HEK293 (cell line): ENCODE data around the gene ADCY4.

Source experiments
- CTCF ChIA-PET: fragments of 350-600 bp; formaldehyde crosslinking; extraction: SDS; loops from one replicate; lab custom pipeline; 2021; ENCODE audit warnings: antibody characterized with exemption; lab: Yijun Ruan, JAX
- POLR2A ChIA-PET: fragments of 300-600 bp; formaldehyde crosslinking; extraction: SDS; loops from one replicate; lab custom pipeline; 2020; ENCODE audit warnings: antibody characterized with exemption, inconsistent platforms; lab: Yijun Ruan, JAX
- H3K27ac ChIP-seq: fragments of 200-500 bp; sonication (Bioruptor generic); 2 replicates; pipeline ENCODE4 v1.5.1; 2014; ENCODE audit warnings: low read depth, low read length, control low read depth, inconsistent platforms; ENCODE audit errors: extremely low read depth
- H3K36me3 ChIP-seq, 2 experiments: fragments of 200-500 bp in 1 of 2; sonication (Bioruptor generic) in 1 of 2; 1 replicate in 1 of 2; 2 replicates in 1 of 2; pipeline ENCODE4 v1.5.1; 2014 to 2017; ENCODE audit warnings: inconsistent platforms in 2 of 2, low read length in 2 of 2; ENCODE audit not compliant: control insufficient read depth in 2 of 2, insufficient read depth in 1 of 2
- H3K4me1 ChIP-seq: fragments of 200-500 bp; sonication (Bioruptor generic); 2 replicates; pipeline ENCODE4 v1.5.1; 2014; ENCODE audit warnings: mild to moderate bottlenecking, low read length, inconsistent platforms; ENCODE audit not compliant: control insufficient read depth, insufficient read depth
- H3K4me3 ChIP-seq: 2 replicates; pipeline ENCODE4 v1.5.1; 2011; ENCODE audit warnings: low read depth, mild to moderate bottlenecking, control low read depth, low read length, moderate library complexity
- H3K9me3 ChIP-seq: fragments of 200-500 bp; sonication (Bioruptor generic); 2 replicates; pipeline ENCODE4 v1.5.1; 2014; ENCODE audit warnings: low read depth, low read length, inconsistent platforms; ENCODE audit not compliant: control insufficient read depth, insufficient read depth
- GLI4 ChIP-seq: fragments of 450-650 bp; formaldehyde crosslinking; IDR thresholded peaks from 2 replicates; pipeline ENCODE4 v1.5.1; 2016; ENCODE audit warnings: missing biosample characterization, missing genetic modification characterization
- KLF10 ChIP-seq: fragments of 450-650 bp; IDR thresholded peaks from 2 replicates; pipeline ENCODE4 v1.5.1; 2018; ENCODE audit warnings: missing biosample characterization, mild to moderate bottlenecking, missing genetic modification characterization
- KLF7 ChIP-seq: fragments of 450-650 bp; formaldehyde crosslinking; IDR thresholded peaks from 2 replicates; pipeline ENCODE4 v1.5.1; 2016; ENCODE audit warnings: missing biosample characterization, missing genetic modification characterization, borderline replicate concordance
- SP7 ChIP-seq: fragments of 450-650 bp; formaldehyde crosslinking; IDR thresholded peaks from 2 replicates; pipeline ENCODE4 v1.5.1; 2016; ENCODE audit warnings: missing biosample characterization, missing genetic modification characterization
- WT1 ChIP-seq: fragments of 450-650 bp; formaldehyde crosslinking; IDR thresholded peaks from 2 replicates; pipeline ENCODE4 v1.5.1; 2016; ENCODE audit warnings: missing biosample characterization, missing genetic modification characterization
- ZBTB17 ChIP-seq: fragments of 450-650 bp; formaldehyde crosslinking; IDR thresholded peaks from 2 replicates; pipeline ENCODE4 v1.5.1; 2016; ENCODE audit warnings: missing biosample characterization, missing genetic modification characterization
- ZIC2 ChIP-seq: fragments of 450-650 bp; formaldehyde crosslinking; IDR thresholded peaks from 2 replicates; pipeline ENCODE4 v1.5.1; 2016; ENCODE audit warnings: missing biosample characterization, missing genetic modification characterization
- ZNF175 ChIP-seq: fragments of 450-650 bp; formaldehyde crosslinking; IDR thresholded peaks from 2 replicates; pipeline ENCODE4 v1.5.1; 2016; ENCODE audit warnings: missing biosample characterization, missing genetic modification characterization
- ZNF2 ChIP-seq: fragments of 450-650 bp; formaldehyde crosslinking; IDR thresholded peaks from 2 replicates; pipeline ENCODE4 v1.5.1; 2016; ENCODE audit warnings: missing biosample characterization, missing genetic modification characterization
- ZNF37A ChIP-seq: fragments of 450-650 bp; IDR thresholded peaks from 2 replicates; pipeline ENCODE4 v1.5.1; 2018; ENCODE audit warnings: missing biosample characterization, missing genetic modification characterization
- ZNF426 ChIP-seq: fragments of 450-650 bp; formaldehyde crosslinking; IDR thresholded peaks from 2 replicates; pipeline ENCODE4 v1.5.1; 2017; ENCODE audit warnings: missing biosample characterization, missing genetic modification characterization, mild to moderate bottlenecking, inconsistent platforms, moderate library complexity
- ZNF571 ChIP-seq: fragments of 450-650 bp; formaldehyde crosslinking; IDR thresholded peaks from 2 replicates; pipeline ENCODE4 v1.5.0; 2017; ENCODE audit warnings: missing biosample characterization, missing genetic modification characterization
- ZNF830 ChIP-seq: fragments of 450-650 bp; IDR thresholded peaks from 2 replicates; pipeline ENCODE4 v1.5.0; 2018; ENCODE audit warnings: missing biosample characterization, missing genetic modification characterization, low read depth, mild to moderate bottlenecking, moderate library complexity
- ZSCAN30 ChIP-seq: fragments of 450-650 bp; IDR thresholded peaks from 2 replicates; pipeline ENCODE4 v1.5.1; 2018; ENCODE audit warnings: missing biosample characterization, mild to moderate bottlenecking, missing genetic modification characterization, moderate library complexity
- TF ChIP-seq, protein P1 (sequence below): fragments of 450-650 bp; formaldehyde crosslinking; IDR thresholded peaks from 2 replicates; pipeline ENCODE4 v1.5.1; 2016; ENCODE audit warnings: missing biosample characterization, missing genetic modification characterization
- TF ChIP-seq, protein P2 (sequence below): fragments of 450-650 bp; formaldehyde crosslinking; IDR thresholded peaks from 2 replicates; pipeline ENCODE4 v1.5.1; 2016; ENCODE audit warnings: missing biosample characterization, missing genetic modification characterization
- TF ChIP-seq, protein P3 (sequence below): fragments of 450-650 bp; formaldehyde crosslinking; IDR thresholded peaks from 2 replicates; pipeline ENCODE4 v1.5.1; 2017; ENCODE audit warnings: missing biosample characterization, mild to moderate bottlenecking, missing genetic modification characterization, moderate library complexity
- TF ChIP-seq, protein P4 (sequence below): fragments of 450-650 bp; formaldehyde crosslinking; IDR thresholded peaks from 2 replicates; pipeline ENCODE4 v1.5.1; 2017; ENCODE audit warnings: missing biosample characterization, missing genetic modification characterization

ADCY4 gene

DNA sequence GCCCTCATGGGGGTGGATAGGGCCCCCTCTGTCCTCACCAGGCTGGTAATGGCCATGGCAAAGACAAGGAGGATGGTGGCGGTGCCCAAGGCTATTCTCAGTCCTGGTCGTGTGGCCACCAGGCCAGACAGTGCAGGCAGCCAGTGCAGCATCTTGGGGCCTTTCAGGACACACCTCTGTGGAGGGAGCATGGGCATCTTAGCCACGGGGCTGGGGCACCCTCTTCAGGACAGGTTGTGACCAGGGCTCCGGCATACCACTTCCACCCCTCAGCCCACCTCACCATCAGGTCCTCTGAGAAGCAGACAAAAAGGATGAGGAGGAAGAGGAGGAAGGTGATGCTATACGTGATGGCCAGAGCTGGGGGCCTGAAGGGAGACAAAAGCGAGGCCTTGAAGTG is 10.8 kb downstream of the ADCY4 start (continued):
- no peak for TF ChIP-seq ZNF175 (tag by site-specific recombination)

DNA sequence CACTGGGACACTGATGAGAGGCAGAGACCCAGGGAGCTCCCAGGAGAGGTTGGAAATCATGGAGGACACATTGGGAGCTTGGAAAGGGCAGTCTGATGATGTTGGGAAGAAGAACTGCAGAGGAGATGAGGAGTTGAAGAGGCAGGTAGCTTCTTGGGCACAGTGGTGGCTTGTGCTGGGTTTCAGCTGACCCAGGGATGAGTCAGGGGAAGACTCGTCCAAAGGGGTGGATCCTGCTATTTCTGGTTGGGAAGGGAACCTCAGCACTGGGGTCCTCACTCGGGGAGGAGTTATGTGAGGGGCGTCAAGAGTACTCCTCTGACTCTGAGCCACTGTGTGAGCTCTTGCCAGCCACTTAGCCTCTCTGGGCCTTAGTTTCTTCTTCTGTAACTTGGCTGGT is 11.5 kb downstream of the ADCY4 start:
- POLR2A ChIA-PET, result interaction anchor here (1.8 kb wide), 1 partner anchor 113 kb away, joined by 4 read pairs; no protein-coding TSS in a partner anchor
- Histone ChIP-seq H3K9me3 (no peaks in the 10 kb centered on the region), H3K27ac (no peak overlapping the region), H3K4me3 (no peak overlapping the region), H3K36me3 (no peaks in the 10 kb centered on the region), H3K4me1 (no peaks in the 10 kb centered on the region)
- TF ChIP-seq ZNF830 (tag by site-specific recombination), result no peak
- no peak for TF ChIP-seq KLF7 (tag by site-specific recombination)
- TF ChIP-seq, protein P1, sequence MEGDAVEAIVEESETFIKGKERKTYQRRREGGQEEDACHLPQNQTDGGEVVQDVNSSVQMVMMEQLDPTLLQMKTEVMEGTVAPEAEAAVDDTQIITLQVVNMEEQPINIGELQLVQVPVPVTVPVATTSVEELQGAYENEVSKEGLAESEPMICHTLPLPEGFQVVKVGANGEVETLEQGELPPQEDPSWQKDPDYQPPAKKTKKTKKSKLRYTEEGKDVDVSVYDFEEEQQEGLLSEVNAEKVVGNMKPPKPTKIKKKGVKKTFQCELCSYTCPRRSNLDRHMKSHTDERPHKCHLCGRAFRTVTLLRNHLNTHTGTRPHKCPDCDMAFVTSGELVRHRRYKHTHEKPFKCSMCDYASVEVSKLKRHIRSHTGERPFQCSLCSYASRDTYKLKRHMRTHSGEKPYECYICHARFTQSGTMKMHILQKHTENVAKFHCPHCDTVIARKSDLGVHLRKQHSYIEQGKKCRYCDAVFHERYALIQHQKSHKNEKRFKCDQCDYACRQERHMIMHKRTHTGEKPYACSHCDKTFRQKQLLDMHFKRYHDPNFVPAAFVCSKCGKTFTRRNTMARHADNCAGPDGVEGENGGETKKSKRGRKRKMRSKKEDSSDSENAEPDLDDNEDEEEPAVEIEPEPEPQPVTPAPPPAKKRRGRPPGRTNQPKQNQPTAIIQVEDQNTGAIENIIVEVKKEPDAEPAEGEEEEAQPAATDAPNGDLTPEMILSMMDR (tag by site-specific recombination), result no peak
- no peak for TF ChIP-seq ZNF2 (tag by site-specific recombination)
- no peak for TF ChIP-seq GLI4 (tag by site-specific recombination)
- TF ChIP-seq SP7 (tag by site-specific recombination), result no peak
- TF ChIP-seq ZNF37A (tag by site-specific recombination), result no peak
- no peak for TF ChIP-seq WT1 (tag by site-specific recombination)
- TF ChIP-seq, protein P2, sequence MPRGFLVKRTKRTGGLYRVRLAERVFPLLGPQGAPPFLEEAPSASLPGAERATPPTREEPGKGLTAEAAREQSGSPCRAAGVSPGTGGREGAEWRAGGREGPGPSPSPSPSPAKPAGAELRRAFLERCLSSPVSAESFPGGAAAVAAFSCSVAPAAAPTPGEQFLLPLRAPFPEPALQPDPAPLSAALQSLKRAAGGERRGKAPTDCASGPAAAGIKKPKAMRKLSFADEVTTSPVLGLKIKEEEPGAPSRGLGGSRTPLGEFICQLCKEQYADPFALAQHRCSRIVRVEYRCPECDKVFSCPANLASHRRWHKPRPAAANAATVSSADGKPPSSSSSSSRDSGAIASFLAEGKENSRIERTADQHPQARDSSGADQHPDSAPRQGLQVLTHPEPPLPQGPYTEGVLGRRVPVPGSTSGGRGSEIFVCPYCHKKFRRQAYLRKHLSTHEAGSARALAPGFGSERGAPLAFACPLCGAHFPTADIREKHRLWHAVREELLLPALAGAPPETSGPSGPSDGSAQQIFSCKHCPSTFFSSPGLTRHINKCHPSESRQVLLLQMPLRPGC, result no peak
- TF ChIP-seq, protein P3, sequence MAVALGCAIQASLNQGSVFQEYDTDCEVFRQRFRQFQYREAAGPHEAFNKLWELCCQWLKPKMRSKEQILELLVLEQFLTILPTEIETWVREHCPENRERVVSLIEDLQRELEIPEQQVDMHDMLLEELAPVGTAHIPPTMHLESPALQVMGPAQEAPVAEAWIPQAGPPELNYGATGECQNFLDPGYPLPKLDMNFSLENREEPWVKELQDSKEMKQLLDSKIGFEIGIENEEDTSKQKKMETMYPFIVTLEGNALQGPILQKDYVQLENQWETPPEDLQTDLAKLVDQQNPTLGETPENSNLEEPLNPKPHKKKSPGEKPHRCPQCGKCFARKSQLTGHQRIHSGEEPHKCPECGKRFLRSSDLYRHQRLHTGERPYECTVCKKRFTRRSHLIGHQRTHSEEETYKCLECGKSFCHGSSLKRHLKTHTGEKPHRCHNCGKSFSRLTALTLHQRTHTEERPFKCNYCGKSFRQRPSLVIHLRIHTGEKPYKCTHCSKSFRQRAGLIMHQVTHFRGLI (tag by site-specific recombination), result no peak
- no peak for TF ChIP-seq ZBTB17 (tag by site-specific recombination)
- TF ChIP-seq ZNF426, result no peak
- TF ChIP-seq, protein P4, sequence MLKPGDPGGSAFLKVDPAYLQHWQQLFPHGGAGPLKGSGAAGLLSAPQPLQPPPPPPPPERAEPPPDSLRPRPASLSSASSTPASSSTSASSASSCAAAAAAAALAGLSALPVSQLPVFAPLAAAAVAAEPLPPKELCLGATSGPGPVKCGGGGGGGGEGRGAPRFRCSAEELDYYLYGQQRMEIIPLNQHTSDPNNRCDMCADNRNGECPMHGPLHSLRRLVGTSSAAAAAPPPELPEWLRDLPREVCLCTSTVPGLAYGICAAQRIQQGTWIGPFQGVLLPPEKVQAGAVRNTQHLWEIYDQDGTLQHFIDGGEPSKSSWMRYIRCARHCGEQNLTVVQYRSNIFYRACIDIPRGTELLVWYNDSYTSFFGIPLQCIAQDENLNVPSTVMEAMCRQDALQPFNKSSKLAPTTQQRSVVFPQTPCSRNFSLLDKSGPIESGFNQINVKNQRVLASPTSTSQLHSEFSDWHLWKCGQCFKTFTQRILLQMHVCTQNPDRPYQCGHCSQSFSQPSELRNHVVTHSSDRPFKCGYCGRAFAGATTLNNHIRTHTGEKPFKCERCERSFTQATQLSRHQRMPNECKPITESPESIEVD (tag by site-specific recombination), result no peak
- no peak for TF ChIP-seq ZNF571 (tag by site-specific recombination)
- CTCF ChIA-PET, result interaction anchor here (1.1 to 16.9 kb wide), 4 partner anchors 10 to 108 kb away, joined by 3 to 468 read pairs (median 32); partner anchors contain the start of genes CBLN3, CIDEB and KHNYN

DNA sequence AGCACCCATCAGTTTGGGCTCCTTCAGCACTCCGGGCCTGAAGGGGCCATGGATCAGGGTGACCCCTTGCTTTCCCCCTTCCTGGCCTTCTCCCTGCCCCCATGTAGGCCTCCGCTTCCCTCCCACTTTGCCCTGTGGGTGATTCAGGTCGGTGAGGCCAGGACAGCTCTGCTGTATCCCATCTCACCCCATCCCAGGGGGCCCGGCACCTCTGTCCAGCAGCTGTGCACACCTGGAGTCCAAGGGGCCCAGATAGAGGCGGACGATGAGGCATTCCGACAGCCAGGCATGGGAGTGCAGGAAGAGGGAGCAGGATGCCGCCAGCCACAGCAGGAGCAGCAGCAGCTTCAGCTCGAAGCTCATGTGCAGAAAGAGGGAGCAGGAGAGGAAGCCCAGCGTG is 12.2 kb downstream of the ADCY4 start:
- TF ChIP-seq KLF10 (tag by site-specific recombination) (no peak), ZIC2 (peak; percentile 26; the same call in 1 of the 2 replicates), ZSCAN30 (tag by site-specific recombination) (no peak)
- Histone ChIP-seq H3K4me1 (no peaks in the 10 kb centered on the region), H3K4me3 (no peak overlapping the region), H3K9me3 (no peaks in the 10 kb centered on the region), H3K36me3 (no peaks in the 10 kb centered on the region), H3K27ac (no peak overlapping the region)
- CTCF ChIA-PET, result interaction anchor here (1.1 to 16.9 kb wide), 5 partner anchors 11 to 109 kb away, joined by 3 to 468 read pairs (median 26); partner anchors contain the start of genes CBLN3, CIDEB, KHNYN and LTB4R2
- POLR2A ChIA-PET, result interaction anchor here (0.5 to 1.8 kb wide), 3 partner anchors 35 to 118 kb away, joined by 3 to 4 read pairs (median 3); no protein-coding TSS in a partner anchor
